A549 (cell line): ENCODE results near the gene DGKA. TPM values are rescaled to one million over a fixed set of nuclear protein-coding genes. Genes with fewer than 3 reads are reported as not detected.

Source experiments
- ATAC-seq, 2 experiments: fragments of 200-7000 bp in 1 of 2; fragments of >200 bp in 1 of 2; cut with Nextera tagmentation in 1 of 2; cut with Tn5 transposase in 1 of 2; 3 replicates each; pipeline versions ENCODE4 v1.8.0 to v1.9.1; 2018 to 2020; ENCODE audit warnings: mild to moderate bottlenecking in 1 of 2, moderate library complexity in 1 of 2
- CTCF ChIA-PET: fragments of 300-600 bp; sonication (Branson Sonifier 250); formaldehyde crosslinking; extraction: SDS; loops from one replicate; lab custom pipeline; 2021; ENCODE audit warnings: antibody characterized with exemption, inconsistent platforms; lab: Yijun Ruan, JAX
- POLR2A ChIA-PET: fragments of 350-600 bp; formaldehyde crosslinking; extraction: SDS; loops from one replicate; lab custom pipeline; 2021; ENCODE audit warnings: antibody characterized with exemption, inconsistent platforms; lab: Yijun Ruan, JAX
- DNase-seq, 2 experiments: peaks; one replicate each; pipeline versions ENCODE4 v3.0.0 to v3.0.0-alpha.2; 2011 to 2016; ENCODE audit warnings: low read depth in 1 of 2, low spot score in 1 of 2
- FAIRE-seq: peaks from 2 replicates; lab custom pipeline; 2011; peaks lifted over from hg19 to GRCh38; lab: Jason Lieb, UNC
- H3K27ac ChIP-seq, 2 experiments: fragments of >200 bp; sonication (Bioruptor Twin); formaldehyde crosslinking; 3 replicates each; pipeline ENCODE4 v1.5.1; 2016 to 2017
- H3K4me1 ChIP-seq: fragments of >200 bp; sonication (Bioruptor Twin); formaldehyde crosslinking; 3 replicates; pipeline ENCODE4 v1.6.1; 2016
- H3K4me2 ChIP-seq: fragments of >200 bp; sonication (Bioruptor Twin); formaldehyde crosslinking; 3 replicates; pipeline ENCODE4 v1.6.1; 2016
- H3K4me3 ChIP-seq: fragments of >200 bp; sonication (Bioruptor Twin); formaldehyde crosslinking; 3 replicates; pipeline ENCODE4 v1.5.1; 2016
- H3K9me3 ChIP-seq: fragments of >200 bp; sonication (Bioruptor Twin); formaldehyde crosslinking; 3 replicates; pipeline ENCODE4 v1.6.1; 2016
- CHD2 ChIP-seq: fragments of 150-350 bp; IDR thresholded peaks from 2 replicates; pipeline ENCODE4 v1.6.1; 2014; ENCODE audit warnings: low read length; ENCODE audit not compliant: partially characterized antibody
- EHMT2 ChIP-seq: fragments of 200-600 bp; sonication (generic); IDR thresholded peaks from 2 replicates; pipeline ENCODE4 v1.6.1; 2016; ENCODE audit warnings: antibody characterized with exemption, low read depth, mild to moderate bottlenecking, moderate library complexity
- FOXS1 ChIP-seq: fragments of 250-450 bp; sonication (Bioruptor Pico); IDR thresholded peaks from 2 replicates; pipeline ENCODE4 v1.5.0; 2020; ENCODE audit warnings: mild to moderate bottlenecking, moderate library complexity
- HDAC2 ChIP-seq: fragments of 200-600 bp; sonication (generic); IDR thresholded peaks from 2 replicates; pipeline ENCODE4 v1.6.1; 2016
- HEYL ChIP-seq: fragments of 250-450 bp; sonication (Bioruptor Pico); IDR thresholded peaks from 2 replicates; pipeline ENCODE4 v1.8.0; 2021; ENCODE audit warnings: mild to moderate bottlenecking, moderate library complexity
- HOXB13 ChIP-seq: fragments of 250-450 bp; sonication (Bioruptor Pico); IDR thresholded peaks from 2 replicates; pipeline ENCODE4 v1.5.0; 2020; ENCODE audit warnings: low read depth, mild to moderate bottlenecking, moderate library complexity
- JUN ChIP-seq, 2 experiments: fragments of >200 bp; sonication (Bioruptor Twin); formaldehyde crosslinking; IDR thresholded peaks; 2 replicates in 1 of 2; 3 replicates in 1 of 2; pipeline ENCODE4 v1.6.1; 2016 to 2017
- JUNB ChIP-seq: fragments of >200 bp; sonication (Bioruptor Twin); formaldehyde crosslinking; IDR thresholded peaks from 2 replicates; pipeline ENCODE4 v1.6.1; 2016
- KDM1A ChIP-seq: fragments of 200-600 bp; sonication (generic); IDR thresholded peaks from 2 replicates; pipeline ENCODE4 v1.6.1; 2016; ENCODE audit warnings: low read depth, mild to moderate bottlenecking
- KDM5A ChIP-seq: fragments of 200-600 bp; sonication (generic); IDR thresholded peaks from 2 replicates; pipeline ENCODE4 v1.6.1; 2016; ENCODE audit warnings: antibody characterized with exemption, mild to moderate bottlenecking
- MAFK ChIP-seq: fragments of 450-650 bp; IDR thresholded peaks from 2 replicates; pipeline ENCODE4 v1.6.1; 2014; ENCODE audit not compliant: partially characterized antibody
- MAZ ChIP-seq: fragments of 150-350 bp; IDR thresholded peaks from 2 replicates; pipeline ENCODE4 v1.6.1; 2014; ENCODE audit warnings: antibody characterized with exemption, low read depth, low read length, borderline replicate concordance
- POLR2A ChIP-seq: IDR thresholded peaks from 2 replicates; pipeline ENCODE4 v1.6.1; 2012; ENCODE audit warnings: mild to moderate bottlenecking, low read length
- RAD21 ChIP-seq, 2 experiments: fragments of >200 bp in 1 of 2; sonication (Bioruptor Twin) in 1 of 2; formaldehyde crosslinking in 1 of 2; IDR thresholded peaks in 1 of 2; conservative IDR thresholded peaks in 1 of 2; 2 replicates in 1 of 2; 3 replicates in 1 of 2; pipeline ENCODE4 v1.6.1; 2012 to 2018; ENCODE audit warnings: inconsistent platforms in 1 of 2
- RARB ChIP-seq: fragments of 250-450 bp; sonication (Bioruptor Pico); IDR thresholded peaks from 2 replicates; pipeline ENCODE4 v1.8.0; 2021; ENCODE audit warnings: mild to moderate bottlenecking, moderate library complexity
- TFCP2L1 ChIP-seq: fragments of 250-450 bp; sonication (Bioruptor Pico); IDR thresholded peaks from 2 replicates; pipeline ENCODE4 v1.5.0; 2021; ENCODE audit warnings: mild to moderate bottlenecking
- TP53 ChIP-seq: fragments of 250-450 bp; sonication (Bioruptor Pico); IDR thresholded peaks from 2 replicates; pipeline ENCODE4 v1.5.0; 2021; ENCODE audit warnings: mild to moderate bottlenecking, moderate library complexity
- ZFP36 ChIP-seq: fragments of 450-650 bp; IDR thresholded peaks from 2 replicates; pipeline ENCODE4 v1.6.1; 2014; ENCODE audit warnings: borderline replicate concordance; ENCODE audit not compliant: partially characterized antibody
- WGBS: methylation state at CpG from one replicate; pipeline ENCODE4 v1.1.6; 2017; ENCODE audit errors: missing lambda C conversion rate; 5-methylcytosine and 5-hydroxymethylcytosine counted together
- polyA plus RNA-seq, 4 experiments: library from polyadenylated mRNA; depleted of rRNA in 3 of 4; stranded (reverse); fragments of >200 nt; fragmentation: RNase III in 1 of 4; extraction: RNeasy Plus Mini Kit Qiagen cat#74134 plus additional on column Dnase treatment in 1 of 4; gene quantifications; 2 replicates in 3 of 4; 3 replicates in 1 of 4; pipeline ENCODE4 v1.2.3, GENCODE V29; 2011 to 2017
- TF ChIP-seq, protein P1 (sequence below): fragments of >200 bp; sonication (Bioruptor Twin); formaldehyde crosslinking; IDR thresholded peaks from 3 replicates; pipeline ENCODE4 v1.5.1; 2016
- TF ChIP-seq, protein P2 (sequence below): fragments of >200 bp; sonication (Bioruptor Twin); formaldehyde crosslinking; IDR thresholded peaks from 2 replicates; pipeline ENCODE4 v1.6.1; 2016
- TF ChIP-seq, protein P3 (sequence below): IDR thresholded peaks from 2 replicates; pipeline ENCODE4 v1.6.1; 2012; ENCODE audit warnings: low read depth, borderline replicate concordance
- TF ChIP-seq, protein P4 (sequence below): fragments of 450-650 bp; IDR thresholded peaks from 2 replicates; pipeline ENCODE4 v1.6.1; 2014; ENCODE audit warnings: antibody characterized with exemption

DGKA gene
- polyA plus RNA-seq, 2 of the 4 experiments (the other 2 are of a cell fraction) = 21.0 to 24.7 TPM

DNA sequence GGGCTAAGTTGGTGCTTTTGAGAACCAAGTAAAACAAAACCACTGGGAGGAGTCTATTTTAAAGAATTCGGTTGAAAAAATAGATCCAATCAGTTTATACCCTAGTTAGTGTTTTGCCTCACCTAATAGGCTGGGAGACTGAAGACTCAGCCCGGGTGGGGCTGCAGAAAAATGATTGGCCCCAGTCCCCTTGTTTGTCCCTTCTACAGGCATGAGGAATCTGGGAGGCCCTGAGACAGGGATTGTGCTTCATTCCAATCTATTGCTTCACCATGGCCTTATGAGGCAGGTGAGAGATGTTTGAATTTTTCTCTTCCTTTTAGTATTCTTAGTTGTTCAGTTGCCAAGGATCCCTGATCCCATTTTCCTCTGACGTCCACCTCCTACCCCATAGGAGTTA is 41.1 kb downstream of the DGKA start:
- peak overlapping the region; percentile 88; the same call in 2 of the 3 replicates for H3K4me2 ChIP-seq
- FAIRE-seq = no peak
- TF ChIP-seq JUNB = no peak
- TF ChIP-seq MAZ = no peak
- TF ChIP-seq, protein P1, sequence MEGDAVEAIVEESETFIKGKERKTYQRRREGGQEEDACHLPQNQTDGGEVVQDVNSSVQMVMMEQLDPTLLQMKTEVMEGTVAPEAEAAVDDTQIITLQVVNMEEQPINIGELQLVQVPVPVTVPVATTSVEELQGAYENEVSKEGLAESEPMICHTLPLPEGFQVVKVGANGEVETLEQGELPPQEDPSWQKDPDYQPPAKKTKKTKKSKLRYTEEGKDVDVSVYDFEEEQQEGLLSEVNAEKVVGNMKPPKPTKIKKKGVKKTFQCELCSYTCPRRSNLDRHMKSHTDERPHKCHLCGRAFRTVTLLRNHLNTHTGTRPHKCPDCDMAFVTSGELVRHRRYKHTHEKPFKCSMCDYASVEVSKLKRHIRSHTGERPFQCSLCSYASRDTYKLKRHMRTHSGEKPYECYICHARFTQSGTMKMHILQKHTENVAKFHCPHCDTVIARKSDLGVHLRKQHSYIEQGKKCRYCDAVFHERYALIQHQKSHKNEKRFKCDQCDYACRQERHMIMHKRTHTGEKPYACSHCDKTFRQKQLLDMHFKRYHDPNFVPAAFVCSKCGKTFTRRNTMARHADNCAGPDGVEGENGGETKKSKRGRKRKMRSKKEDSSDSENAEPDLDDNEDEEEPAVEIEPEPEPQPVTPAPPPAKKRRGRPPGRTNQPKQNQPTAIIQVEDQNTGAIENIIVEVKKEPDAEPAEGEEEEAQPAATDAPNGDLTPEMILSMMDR = no peak
- ChIA-PET CTCF (interaction anchor here (2.9 kb wide), 1 partner anchor 16 kb away, joined by 12 read pairs; no protein-coding TSS in a partner anchor), POLR2A (no interaction called here)
- WGBS = 48% methylated on average over 3 of the region's 3 CpGs
- no peak overlapping the region for H3K27ac ChIP-seq
- DNase-seq = peak in 1 of 2 experiments; percentile 39
- H3K4me3 ChIP-seq = no peak overlapping the region
- ATAC-seq = no peak
- peaks cover 32% of the 10 kb centered on the region; the same call in 2 of the 3 replicates for H3K4me1 ChIP-seq
- no peaks in the 10 kb centered on the region for H3K9me3 ChIP-seq

DNA sequence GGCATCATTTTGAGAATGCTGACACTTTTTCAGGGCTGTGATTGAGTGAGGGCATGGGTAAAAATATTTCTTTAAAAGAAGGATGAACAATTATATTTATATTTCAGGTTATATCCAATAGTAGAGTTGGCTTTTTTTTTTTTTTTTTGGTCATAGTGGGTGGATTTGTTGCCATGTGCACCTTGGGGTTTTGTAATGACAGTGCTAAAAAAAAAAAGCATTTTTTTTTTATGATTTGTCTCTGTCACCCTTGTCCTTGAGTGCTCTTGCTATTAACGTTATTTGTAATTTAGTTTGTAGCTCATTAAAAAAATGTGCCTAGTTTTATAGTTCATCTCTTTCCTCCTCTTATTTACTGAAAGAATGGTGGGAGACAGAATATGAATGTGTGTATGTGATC is 41.5 kb downstream of the DGKA start:
- TF ChIP-seq EHMT2 (no peak), HEYL (CRISPR knock-in tag) (no peak), KDM5A (no peak)
- Histone ChIP-seq H3K27ac (peak overlapping the region; percentile 69 to 83; a peak in 5 of 6 replicates), H3K4me2 (peak overlapping the region; percentile 88), H3K9me3 (no peaks in the 10 kb centered on the region), H3K4me1 (peaks cover 29% of the 10 kb centered on the region; the same call in 2 of the 3 replicates), H3K4me3 (no peak overlapping the region)
- WGBS = 83% methylated on average over 1 of the region's 1 CpG
- ChIA-PET POLR2A (no interaction called here), CTCF (interaction anchor here (2.9 kb wide), 1 partner anchor 16 kb away, joined by 12 read pairs; no protein-coding TSS in a partner anchor)
- DNase-seq = no peak
- ATAC-seq = no peak
- FAIRE-seq = no peak

DNA sequence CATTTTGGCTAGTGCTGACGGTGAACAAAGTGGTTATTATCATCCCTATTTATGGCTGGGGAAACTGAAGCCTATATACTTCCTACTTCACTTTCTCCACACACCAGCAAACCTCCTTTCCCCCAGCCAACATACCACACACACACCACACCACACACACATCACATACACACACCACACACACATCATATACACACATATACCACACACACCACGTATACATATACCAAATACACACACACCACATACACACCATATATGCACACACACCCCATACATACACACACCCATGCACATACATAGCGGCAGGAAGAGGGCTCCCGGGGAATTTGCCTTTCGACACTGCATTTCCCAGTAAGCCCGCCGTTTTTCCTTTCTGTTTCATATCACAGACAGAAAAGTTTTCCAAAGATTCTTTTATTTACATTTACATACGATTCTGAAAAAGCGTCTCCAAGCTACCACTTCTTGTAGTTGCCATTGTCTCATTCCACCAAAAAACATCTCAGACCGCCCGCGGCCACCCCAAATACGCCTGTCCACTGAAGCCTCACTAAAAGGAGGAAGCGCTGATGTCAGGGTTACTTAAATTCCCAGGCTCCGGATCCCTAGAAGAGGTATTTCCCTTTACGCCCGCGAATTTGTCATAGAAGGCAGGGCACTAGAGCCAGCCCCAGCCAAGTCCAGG is 42.1 kb downstream of the DGKA start:
- H3K9me3 ChIP-seq = no peaks in the 10 kb centered on the region
- DNase-seq (no peak), ATAC-seq (peak in 1 of 2 experiments; percentile 15; a peak in 1 of 6 replicates), FAIRE-seq (no peak)
- peak overlapping the region; percentile 62 for H3K4me3 ChIP-seq
- TF ChIP-seq, protein P2, sequence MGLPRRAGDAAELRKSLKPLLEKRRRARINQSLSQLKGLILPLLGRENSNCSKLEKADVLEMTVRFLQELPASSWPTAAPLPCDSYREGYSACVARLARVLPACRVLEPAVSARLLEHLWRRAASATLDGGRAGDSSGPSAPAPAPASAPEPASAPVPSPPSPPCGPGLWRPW = no peak
- TF ChIP-seq CHD2 (no peak), HDAC2 (no peak), JUN (IDR thresholded peaks at IDR 0.05) (no peak), HOXB13 (CRISPR knock-in tag) (no peak), POLR2A (peak; percentile 23; the same call in 1 of the 2 replicates), JUNB (no peak), FOXS1 (CRISPR knock-in tag) (no peak), RARB (CRISPR knock-in tag) (no peak), TP53 (CRISPR knock-in tag) (0 out of 2 replicates have a peak, but pooled peaks have one; percentile 18), ZFP36 (no peak), KDM1A (no peak), TFCP2L1 (CRISPR knock-in tag) (no peak), RAD21 (conservative IDR thresholded peaks at IDR 0.05 in 1 of 2, IDR thresholded peaks at IDR 0.05 in 1 of 2) (no peak), MAFK (peak; percentile 66)
- TF ChIP-seq, protein P3, sequence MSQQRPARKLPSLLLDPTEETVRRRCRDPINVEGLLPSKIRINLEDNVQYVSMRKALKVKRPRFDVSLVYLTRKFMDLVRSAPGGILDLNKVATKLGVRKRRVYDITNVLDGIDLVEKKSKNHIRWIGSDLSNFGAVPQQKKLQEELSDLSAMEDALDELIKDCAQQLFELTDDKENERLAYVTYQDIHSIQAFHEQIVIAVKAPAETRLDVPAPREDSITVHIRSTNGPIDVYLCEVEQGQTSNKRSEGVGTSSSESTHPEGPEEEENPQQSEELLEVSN = no peak
- TF ChIP-seq, protein P4, sequence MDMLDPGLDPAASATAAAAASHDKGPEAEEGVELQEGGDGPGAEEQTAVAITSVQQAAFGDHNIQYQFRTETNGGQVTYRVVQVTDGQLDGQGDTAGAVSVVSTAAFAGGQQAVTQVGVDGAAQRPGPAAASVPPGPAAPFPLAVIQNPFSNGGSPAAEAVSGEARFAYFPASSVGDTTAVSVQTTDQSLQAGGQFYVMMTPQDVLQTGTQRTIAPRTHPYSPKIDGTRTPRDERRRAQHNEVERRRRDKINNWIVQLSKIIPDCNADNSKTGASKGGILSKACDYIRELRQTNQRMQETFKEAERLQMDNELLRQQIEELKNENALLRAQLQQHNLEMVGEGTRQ = no peak
- peaks cover 23% of the 10 kb centered on the region; the same call in 2 of the 3 replicates for H3K4me1 ChIP-seq
- CTCF ChIA-PET = interaction anchor here (1.0 to 2.9 kb wide), 12 partner anchors 12 to 234 kb away, joined by 3 to 15 read pairs (median 6); no protein-coding TSS in a partner anchor
- 6% methylated on average over 18 of the region's 18 CpGs for WGBS
- H3K27ac ChIP-seq = peak overlapping the region; percentile 69 to 83
- POLR2A ChIA-PET = interaction anchor here (0.7 to 1.8 kb wide), 13 partner anchors 9 to 244 kb away, joined by 3 to 8 read pairs (median 4); partner anchors contain the start of genes CD63, ESYT1, PA2G4 and PYM1
- peak overlapping the region; percentile 88 for H3K4me2 ChIP-seq
